ENCODE measurements around the gene MAMLD1. TPM values are rescaled to one million over a fixed set of nuclear protein-coding genes. Genes with fewer than 3 reads are reported as not detected.

The MAMLD1 gene
- total and polyA plus RNA-seq, 2 of the 8 experiments (the other 6 are each of a cell fraction or from before 2014, with no cell fraction given), result 0.09 to 0.26 TPM

GRCh38 chrX:150326541-150327247 lies 36.4 kb upstream of the MAMLD1 start (continued):
- TF ChIP-seq POLR2A (IDR thresholded peaks at IDR 0.05; ENCODE audit: control extremely low read depth in 1 of 2, low read depth in 2 of 2, low read length in 2 of 2) (no peak), SP2 (IDR thresholded peaks at IDR 0.05; ENCODE audit: low read length) (no peak), SP1 (IDR thresholded peaks at IDR 0.05; ENCODE audit: low read depth, low read length) (no peak)
